ENCODE results near the gene SLITRK1. TPM values are rescaled to one million over a fixed set of nuclear protein-coding genes. Genes with fewer than 3 reads are reported as not detected.

The SLITRK1 gene
- total RNA-seq, 1 experiment from 2014 or later: not detected

GRCh38 chr13:83867708-83868107 lies 14.6 kb downstream of the SLITRK1 start:
- no peak for DNase-seq (ENCODE audit: low read depth)

- DNase-seq (ENCODE audit: low read depth): no peak
Observed at GRCh38 chr13:83865161-83866137, 16.8 kb downstream of the SLITRK1 start.

- DNase-seq (ENCODE audit: low read depth): no peak
Observed at GRCh38 chr13:83853771-83854170, 28.5 kb downstream of the SLITRK1 start.

- peak; percentile 6 for DNase-seq (ENCODE audit: low read depth)
Observed at GRCh38 chr13:83845106-83845505, 37.2 kb downstream of the SLITRK1 start.

GRCh38 chr13:83839146-83839545 lies 43.1 kb downstream of the SLITRK1 start:
- no peak for DNase-seq (ENCODE audit: low read depth)

- no peak for DNase-seq (ENCODE audit: low read depth)
Observed at GRCh38 chr13:83831796-83832195, 50.5 kb downstream of the SLITRK1 start.

GRCh38 chr13:83829810-83830209 lies 52.5 kb downstream of the SLITRK1 start:
- no peak for DNase-seq (ENCODE audit: low read depth)

GRCh38 chr13:83827338-83827737 lies 54.9 kb downstream of the SLITRK1 start:
- DNase-seq (ENCODE audit: low read depth): peak; percentile 8

Data from HT1080 (cell line).